ENCODE data around the gene TUSC2.
"Not testable (repeated sequence)": the region's sequence is repeated elsewhere in the genome, so short reads cannot be mapped to it uniquely, and the experiment has no call there.

Gene TUSC2

DNA sequence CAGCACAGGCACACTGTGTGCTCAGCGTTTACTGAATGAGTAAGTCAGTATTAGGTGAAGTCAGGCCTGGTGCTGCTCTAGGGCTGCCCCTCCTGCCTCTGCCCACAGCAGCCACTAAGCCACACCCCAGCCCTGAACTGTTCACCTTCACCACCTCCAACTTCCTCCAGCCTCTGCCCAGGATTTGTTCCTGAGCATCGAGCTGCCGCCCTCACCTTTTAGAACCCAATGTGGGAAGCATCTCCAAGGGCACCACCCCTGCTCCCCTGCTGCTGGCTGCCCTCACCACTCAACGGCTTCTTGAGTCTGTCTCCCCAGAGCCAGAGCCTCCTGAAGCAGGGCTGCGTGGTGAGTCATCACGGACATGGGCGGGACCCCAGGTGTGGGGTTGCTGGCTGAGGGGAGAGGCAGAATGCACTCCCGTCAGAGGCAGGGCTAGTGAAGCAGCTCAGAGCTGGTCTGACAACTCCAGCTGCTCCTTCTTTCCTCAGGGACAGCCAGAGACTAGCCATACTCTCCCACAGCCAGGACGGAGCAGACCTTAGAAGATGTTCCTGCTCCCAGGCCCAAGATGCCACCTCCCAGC lies 11.3 kb downstream of the TUSC2 start:
- DNase-seq = no peak

DNA sequence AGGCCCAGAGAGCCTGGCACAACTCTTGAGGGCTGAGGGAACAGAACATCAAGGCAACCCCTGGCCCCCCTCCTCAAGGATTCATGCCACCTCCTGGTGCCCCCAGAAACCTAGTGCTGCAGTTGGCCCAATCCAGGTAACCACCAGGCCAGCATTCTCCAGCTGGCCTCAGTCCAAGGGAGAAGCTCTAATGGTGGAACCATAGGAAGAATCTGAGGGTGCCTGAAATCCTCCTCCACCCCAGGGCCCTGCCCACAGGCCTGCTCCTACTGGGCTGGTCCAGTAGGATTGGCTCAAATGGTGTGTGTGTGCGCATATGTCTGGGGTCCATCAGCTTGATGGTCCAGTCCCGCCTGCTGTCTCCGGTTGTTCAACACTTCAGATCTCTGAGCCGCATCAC lies 13.2 kb downstream of the TUSC2 start:
- no peak for DNase-seq

DNA sequence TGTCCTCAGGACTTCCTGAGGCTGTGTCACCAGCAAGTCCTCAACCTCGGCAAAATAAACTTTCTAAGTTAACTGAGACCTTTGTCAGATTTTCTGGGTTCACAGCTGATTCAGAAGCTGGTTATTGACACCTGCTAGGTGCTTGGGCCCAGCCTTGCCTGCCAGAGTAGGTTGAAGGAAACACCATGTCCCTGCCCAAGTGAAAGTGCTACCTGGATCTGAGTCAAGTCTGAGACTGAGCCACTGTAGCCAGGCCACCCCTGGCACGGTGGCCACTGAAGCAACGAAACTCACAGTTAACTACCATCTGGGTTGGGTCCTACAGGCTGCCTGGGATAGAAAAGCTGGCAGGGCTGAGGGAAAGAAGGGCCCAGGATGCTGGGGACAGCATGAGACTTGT lies 13.7 kb downstream of the TUSC2 start:
- DNase-seq = no peak

DNA sequence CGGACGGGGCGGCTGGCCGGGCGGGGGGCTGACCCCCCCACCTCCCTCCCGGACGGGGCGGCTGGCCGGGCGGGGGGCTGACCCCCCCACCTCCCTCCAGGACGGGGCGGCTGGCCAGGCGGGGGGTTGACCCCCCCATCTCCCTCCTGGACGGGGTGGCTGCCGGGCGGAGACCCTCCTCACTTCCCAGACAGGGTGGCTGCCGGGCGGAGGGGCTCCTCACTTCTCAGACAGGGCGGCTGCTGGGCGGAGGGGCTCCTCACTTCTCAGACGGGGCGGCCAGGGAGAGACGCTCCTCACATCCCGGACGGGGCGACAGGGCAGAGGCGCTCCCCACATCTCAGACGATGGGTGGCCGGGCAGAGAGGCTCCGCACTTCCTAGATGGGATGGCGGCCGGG lies 16.0 kb downstream of the TUSC2 start:
- DNase-seq = not testable (repeated sequence)

DNA sequence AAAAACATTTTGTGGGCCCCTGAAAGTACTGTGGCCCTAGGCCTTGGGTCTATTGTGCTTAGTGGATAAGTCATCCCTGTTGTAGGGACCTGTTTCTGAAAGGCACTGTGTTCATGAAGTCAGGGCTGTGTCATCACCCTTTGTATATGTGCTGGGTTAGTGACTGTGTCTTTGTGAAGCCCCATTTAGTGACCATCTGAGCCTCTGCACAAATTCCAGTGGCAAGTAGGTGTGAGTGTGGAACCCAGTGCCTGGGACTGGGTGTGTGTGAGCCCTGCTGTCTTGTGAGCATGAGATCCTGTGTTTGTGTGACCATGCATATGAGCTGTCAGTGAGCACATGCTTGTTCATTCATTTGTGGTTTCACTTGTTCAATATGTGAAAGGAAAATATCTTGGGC lies 23.4 kb downstream of the TUSC2 start:
- DNase-seq = no peak

DNA sequence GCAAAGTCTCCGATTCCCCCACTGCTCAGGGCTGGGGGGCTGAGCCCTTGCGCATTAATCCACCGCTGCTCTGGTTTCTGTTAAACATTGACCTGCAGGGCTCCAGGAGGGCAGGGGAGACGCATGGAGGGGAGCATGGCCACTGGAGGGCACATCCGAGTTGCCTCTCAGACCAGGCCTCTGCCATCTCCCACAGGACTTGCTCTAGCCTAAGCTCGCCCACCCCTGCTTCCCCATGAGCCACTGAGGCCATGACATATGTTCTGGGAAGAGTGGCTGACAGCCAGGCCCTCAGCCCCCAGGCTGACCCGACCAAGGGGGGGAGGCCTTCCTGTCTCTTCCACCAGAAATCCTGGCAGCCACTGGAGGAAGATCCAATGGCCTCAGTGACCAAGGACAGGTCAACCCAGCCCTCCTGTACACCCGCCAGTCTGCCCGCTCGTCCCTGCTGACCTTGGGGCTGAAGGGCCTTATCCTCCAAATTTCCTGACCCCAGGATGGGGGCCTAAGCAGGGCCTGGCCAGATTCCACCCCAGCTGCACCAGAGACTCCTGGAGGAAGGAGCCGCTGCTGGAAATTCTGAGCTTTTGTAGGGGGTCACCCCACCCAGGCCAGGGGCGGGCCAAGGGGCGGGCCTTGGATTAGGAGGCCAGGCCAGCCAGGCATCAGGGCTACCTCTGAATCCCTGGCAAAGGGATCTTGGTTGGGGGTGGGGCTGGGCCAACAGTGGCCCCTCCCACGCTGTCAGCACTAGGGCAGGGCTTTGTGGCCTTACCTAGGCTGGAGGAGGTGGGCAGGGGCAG lies 24.8 kb downstream of the TUSC2 start, which contains the start of gene HYAL1:
Gene HYAL1 (minus strand): TSS at position 562 of the 803 bp plus-strand sequence. CDS start 618 bp downstream, outside the sequence.
- DNase-seq = no peak

DNA sequence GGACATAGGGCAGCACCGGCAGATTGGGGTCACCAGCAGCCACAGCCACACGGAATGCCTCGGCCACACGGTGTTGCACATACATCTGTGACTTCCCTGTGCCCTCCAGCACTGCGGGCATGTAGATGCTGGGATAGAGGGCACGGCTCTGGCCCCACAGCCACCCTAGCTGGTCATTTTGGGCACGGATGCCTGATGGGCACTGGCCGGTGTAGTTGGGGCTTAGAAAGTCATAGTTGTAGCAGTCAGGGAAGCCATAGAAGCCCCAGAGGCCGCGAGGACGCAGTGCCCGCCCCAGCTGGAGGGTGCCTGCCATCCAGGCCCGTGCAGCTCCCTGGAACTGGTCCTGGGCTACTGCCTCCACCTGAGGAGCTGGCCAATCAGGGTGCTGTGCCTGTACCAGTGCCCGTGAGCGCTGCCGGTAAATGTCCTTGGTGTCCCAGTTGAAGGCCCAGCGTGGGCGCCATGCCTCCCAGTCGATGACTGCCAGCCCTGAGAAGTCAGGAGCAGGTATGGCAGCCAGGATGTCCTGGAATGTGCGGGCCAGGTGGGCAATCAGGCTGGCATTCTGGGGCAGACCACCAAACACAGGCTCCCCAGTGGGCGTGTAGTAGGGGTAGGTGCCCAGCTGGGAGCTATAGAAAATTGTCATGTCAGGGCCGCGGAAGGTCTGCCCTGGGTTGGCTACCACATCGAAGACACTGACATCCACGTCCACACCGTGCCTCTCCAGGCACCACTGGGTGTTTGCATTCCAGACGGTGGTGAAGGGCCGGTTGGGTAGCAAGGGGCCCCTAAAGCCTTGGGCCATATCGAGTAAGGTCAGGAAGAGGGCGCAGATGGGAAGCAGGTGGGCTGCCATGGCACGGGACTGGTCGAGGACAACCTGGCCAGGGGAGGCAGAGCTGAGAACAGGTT lies 25.7 kb downstream of the TUSC2 start:
- no peak for DNase-seq

DNA sequence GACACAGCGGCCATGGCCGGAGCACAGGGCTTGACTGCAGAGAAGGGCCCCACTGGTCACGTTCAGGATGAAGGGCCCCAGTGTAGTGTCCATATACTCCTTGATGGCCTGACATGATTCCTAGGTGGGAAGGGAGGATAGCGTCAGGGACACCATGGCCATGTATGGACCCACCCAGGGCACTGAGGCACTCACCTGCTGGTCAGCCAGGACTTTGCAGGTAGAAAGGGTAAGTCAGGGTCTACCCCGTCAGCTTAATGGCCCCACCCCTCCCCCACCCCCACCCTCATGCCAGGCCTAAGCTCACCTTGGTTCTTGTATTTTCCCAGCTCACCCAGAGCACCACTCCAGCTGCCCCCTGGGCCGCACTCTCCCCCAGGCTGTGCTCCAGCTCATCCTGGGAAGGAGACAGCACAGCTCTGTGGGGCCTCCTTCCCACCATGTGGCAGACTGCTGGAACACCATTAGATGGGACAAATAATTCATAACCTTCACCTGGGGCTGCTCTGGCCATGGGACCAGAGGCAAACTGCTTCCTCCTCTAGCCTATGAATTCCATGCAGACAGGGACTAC lies 27.3 kb downstream of the TUSC2 start:
- no peak for DNase-seq

DNA sequence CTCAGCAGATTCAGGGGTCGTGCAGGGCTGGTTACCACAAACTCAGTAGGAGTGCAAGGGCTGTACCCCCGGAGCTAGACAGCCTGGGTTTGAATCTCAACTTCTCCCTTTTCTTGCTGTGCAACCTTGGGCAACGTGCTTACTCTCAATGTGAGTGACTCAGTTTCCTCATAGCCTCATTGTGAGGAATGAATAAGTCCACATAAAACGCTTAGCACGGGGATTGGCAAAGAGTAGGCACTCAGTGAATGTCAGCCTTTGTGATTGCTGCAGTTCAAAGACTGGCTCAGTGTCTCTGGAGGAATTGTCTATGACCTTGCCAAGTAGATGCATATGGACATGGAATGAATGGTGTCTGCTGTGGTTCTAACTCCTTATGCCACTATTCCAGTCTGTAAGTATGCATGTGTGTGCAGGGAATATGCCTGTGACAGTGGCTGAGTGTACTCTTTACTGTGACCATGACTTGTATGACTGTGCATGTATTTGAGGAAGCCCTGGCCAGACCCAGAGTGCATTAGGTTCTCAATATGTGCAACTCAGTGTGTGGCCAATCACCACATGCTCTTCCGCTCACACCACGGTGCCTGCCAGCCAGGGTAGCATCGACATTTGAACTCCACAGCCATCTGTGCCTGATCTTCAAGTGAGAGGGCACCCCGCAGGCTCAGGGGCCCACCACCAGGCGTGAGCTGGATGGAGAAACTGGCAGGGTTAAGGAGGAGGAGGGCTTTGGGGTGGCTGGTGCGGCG lies 27.9 kb downstream of the TUSC2 start:
- peak in 1 of 2 experiments; percentile 20 for DNase-seq

DNA sequence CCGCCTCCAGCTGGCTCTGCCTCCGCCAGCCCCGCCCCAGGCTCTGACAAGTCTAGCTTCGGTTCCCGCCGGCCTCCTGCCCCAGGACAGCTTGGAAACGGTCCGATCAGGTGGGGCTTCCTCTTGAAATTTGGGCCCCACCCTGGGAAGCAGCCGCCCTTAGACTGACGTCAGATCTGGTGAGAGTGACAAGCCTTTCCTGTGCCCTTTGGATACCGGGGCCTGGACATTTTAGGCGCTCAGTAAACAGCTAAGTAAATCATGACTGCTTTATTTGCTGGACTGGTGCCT lies 28.4 kb downstream of the TUSC2 start:
- DNase-seq = no peak

DNA sequence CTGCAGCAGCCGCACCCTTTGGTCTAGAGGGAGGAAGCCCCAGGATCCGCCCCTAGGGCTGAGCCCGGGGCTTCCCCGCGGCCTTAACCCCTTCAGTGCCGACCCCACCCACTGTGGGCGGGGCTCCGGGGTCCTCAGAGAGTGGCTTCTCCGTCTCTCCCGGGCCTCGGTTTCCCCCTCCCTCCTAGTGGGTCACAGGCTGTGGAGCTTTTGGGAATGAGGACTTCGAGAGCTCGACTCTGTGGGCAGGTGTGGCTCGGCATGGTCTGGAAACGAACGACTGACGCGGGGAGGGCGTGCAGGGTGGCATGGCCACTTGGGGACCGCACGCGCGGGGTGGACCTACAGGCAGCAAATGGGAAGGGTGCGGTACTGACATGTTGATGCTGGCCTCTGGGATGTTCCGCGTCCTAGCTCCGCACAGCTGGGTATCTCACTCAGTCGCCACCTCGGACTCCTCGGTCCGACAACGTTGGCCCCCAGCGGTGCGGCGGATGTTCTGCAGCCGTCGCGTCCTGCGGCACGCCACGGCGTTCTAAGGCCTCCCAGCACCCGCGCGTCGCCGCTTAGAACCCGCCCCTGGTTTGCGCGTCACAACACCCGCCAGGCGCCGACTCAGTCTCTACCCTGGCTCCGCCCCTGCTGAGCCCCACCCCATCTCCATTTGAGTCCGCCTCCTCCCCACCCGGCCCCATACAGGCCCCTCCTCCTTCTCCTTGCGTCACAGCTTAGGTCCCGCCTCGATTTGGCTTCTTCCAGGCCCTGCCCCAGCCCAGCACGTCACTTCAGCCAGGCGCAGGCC lies 29.0 kb downstream of the TUSC2 start, which contains the start of the genes HYAL3 and NAA80:
Gene HYAL3 (minus strand): TSS at position 570 of the 802 bp plus-strand sequence. CDS start 3,803 bp downstream, outside the sequence.
Gene NAA80 (minus strand): TSS at position 570 of the 802 bp plus-strand sequence. CDS start 1,942 bp downstream, outside the sequence.
- DNase-seq = peak; percentile 98 to 99

DNA sequence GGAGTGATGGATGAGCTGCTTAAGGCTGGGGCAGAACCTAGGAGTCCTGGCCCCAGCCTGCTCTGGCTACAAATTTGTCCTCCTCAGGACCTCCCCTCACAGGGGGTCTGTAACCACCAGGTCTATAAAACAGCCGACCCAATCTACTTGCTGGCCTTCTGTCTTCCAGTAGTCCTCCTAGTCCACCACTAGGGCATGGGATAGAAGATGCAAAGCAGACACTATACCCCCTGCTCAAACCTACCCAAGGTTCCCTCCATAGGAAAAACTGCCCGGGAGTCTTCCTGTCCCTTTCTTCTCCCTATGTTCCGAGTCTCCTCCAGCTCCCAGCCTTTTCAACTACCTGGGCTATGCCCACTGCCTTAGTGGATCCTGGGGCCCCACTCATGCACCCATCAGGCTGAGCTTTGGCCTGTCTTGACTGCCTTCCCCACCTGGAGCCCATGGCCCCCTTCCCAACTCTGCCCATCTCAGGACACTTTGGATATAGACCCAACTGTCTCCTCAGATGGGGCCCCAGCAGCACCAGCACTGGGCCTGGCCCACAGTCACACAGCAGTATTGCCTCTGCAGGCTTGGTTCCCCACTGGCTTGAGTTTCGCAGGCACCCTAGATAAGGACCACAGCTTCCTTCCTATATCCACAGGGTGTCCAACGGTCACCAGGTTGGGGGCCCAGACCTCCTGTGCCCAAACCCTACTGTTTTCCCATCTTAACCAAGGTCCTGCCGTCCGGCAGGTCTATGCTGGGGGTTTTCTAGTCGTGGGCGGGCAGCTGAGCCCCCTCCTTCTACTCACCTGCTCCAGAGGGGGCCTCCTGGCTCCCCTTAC lies 29.9 kb downstream of the TUSC2 start:
- no peak for DNase-seq

DNA sequence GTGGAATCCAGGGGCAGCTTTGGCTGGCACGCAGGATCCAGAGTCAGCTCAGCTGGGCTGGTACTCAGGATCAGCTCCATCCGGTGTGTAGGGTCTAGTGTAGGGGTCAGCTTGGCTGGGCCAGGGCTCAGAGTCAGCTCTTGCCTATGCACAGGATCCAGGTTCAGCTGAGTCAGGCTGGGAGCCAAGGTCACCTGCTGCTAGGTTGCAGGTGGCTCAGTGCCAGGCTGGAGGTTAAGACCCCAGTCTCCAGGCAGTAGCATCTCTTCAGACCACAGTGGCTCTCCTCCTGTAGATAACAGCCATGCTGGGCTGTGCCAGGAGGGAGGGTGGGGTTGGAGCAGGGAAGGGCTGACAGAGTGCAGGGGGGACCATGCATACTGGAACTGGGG lies 30.6 kb downstream of the TUSC2 start:
- no peak for DNase-seq

DNA sequence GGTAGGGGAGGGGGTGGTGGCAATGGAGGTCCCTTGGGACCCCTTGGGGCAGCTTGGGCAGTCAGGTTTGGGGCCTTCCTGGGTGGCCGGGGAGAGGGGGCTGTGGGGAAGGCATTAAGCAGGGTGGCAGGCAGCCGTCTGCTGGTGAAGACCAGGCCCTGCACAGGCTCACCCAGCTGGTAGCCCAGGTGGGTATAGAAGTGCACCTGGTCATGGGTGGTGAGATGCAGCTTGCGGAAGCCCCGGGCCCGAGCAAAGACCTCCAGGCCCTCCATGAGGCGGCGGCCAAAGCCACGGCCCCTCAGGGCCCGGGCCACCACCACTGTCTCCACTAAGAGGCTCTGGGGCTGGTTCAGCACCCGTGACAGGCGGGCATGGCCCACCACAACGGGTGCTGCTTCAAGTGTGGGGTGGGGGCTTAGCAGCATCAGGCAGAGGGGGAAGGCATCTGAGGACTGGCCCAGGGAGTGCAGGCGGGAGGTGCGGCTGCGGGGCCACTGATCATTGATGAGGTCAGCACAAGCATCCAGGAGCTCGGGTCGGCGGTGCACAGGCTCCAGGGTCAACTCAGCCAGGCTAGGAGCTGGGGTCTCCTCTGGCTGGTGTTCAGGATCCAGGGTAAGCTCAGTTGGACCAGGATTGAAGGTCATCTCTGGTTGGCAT lies 31.2 kb downstream of the TUSC2 start:
- no peak for DNase-seq

DNA sequence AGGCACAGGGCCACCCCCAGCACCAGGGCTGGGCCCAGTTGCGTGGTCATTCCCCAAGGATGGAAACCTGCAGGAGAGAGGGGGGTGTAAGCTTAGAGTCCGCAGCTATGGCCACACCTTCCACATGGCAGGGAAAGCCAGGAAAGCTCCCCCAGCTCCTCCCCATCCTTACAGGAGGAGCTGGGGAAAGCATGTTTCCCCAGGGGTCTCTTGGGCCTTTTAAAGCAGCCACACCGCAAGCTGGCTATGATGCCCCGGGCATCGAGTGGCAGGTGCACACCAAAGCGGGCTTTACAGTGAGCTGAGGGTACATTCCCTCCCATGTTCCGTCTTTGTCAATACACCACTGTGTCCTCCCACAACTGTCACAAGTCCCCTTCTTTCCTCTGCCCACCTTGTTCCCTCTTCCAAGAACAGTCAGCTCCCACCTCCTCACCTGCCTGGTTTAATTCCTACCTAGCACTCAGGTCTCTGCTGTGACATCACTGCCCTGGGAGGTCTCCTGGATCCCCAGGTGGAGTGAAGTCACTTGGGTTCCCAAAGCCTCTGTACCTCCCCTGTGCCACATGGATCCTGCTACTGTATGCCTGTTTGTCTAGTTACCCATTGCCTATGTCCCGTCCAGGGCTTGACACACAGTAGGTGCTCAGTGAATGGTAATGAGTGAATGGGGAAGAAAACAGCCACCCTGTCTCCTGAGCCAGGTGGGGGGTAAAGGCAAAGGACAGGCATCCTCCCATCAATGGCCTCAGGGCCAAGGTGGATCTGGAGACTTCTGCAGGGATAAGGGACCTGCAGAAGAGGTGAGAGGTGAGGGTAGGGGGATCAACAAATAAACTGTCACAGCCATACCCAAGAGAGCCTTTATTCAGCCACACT lies 32.2 kb downstream of the TUSC2 start:
- no peak for DNase-seq

DNA sequence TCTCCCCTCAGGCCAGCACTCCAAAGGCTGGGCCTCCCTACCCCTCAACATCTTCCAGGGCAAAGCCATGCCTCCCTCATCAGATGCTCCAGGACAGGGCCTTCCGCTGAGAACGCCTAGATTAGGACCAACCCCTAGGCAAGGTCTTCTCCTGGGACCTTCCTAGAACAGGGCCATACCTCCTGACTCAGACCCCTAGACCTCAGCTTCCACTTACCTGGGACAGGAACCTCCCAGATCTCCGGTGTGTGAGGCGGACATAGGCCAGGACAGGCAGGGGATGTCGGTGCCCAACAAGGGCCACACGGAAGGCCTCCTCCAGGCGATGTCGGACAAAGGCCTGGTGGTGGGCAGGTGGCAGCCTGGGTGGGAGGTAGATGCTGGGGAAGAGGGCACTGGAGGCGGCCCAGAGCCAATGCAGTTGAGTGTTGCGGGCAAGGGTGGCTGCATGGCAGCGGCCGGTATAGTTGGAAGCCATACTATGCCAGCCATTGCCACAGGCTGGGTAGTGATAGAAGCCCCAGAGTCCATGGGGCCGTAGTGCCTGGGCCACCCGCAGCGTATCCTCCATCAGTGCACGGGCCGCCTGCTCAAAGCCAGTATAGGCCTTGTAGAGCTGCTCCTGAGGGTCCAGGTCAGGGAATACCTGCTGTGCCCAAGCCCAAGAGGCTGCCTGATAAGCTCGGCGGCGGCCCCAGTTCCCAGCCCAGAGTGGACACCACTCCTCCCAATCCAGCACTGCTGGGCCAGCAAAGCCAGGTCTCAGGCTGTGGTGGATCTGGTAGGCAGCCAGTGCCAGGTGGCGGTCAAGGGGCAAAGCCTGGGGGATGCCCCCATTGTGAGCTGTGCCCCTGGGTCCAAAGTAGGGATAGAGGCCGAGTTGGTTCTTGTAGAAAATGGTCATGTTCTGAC lies 33.3 kb downstream of the TUSC2 start:
- DNase-seq = no peak

DNA sequence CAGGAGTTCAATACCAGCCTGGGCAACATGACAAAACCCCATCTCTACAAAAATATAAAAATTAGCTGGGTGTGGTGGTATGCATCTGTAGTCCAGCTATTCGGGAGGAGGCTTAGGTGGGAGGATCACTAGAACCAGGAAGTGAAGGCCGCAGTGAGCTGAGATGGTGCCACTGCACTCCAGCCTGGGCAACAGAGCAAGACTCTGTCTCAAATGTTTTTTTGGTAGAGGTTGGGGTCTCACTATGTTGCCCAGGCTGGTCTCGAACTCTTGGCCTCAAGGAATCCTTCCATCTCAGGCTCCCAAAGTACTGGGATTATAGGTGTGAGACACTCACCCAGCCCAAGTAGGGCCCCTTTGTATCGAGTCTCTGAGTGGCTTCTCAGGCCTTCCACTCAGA lies 33.9 kb downstream of the TUSC2 start:
- no peak for DNase-seq
